Endothelial cell (in vitro differentiated cells): ENCODE results near the gene FGFBP1. TPM values are rescaled to one million over a fixed set of nuclear protein-coding genes. Genes with fewer than 3 reads are reported as not detected.

Source experiments
- DNase-seq: peaks from one replicate; pipeline ENCODE4 v3.0.0; 2021; ENCODE audit warnings: low spot score
- H3K27ac Mint-ChIP-seq: one replicate; pipeline ENCODE4 v1.8.0; 2021; ENCODE audit warnings: mixed read lengths, inconsistent platforms; ENCODE audit not compliant: unreplicated experiment
- H3K27me3 Mint-ChIP-seq: one replicate; pipeline ENCODE4 v1.8.0; 2021; ENCODE audit warnings: mild to moderate bottlenecking, moderate library complexity, mixed read lengths, inconsistent platforms; ENCODE audit not compliant: unreplicated experiment
- H3K36me3 Mint-ChIP-seq: one replicate; pipeline ENCODE4 v1.8.0; 2021; ENCODE audit warnings: mild to moderate bottlenecking, low read depth, mixed read lengths, inconsistent platforms; ENCODE audit not compliant: unreplicated experiment
- H3K4me1 Mint-ChIP-seq: one replicate; pipeline ENCODE4 v1.8.0; 2021; ENCODE audit warnings: mild to moderate bottlenecking, mixed read lengths, inconsistent platforms; ENCODE audit not compliant: unreplicated experiment
- H3K4me3 Mint-ChIP-seq: one replicate; pipeline ENCODE4 v1.8.0; 2021; ENCODE audit warnings: mild to moderate bottlenecking, mixed read lengths, inconsistent platforms; ENCODE audit not compliant: unreplicated experiment
- H3K9me3 Mint-ChIP-seq: one replicate; pipeline ENCODE4 v1.8.0; 2021; ENCODE audit warnings: mixed read lengths, inconsistent platforms; ENCODE audit not compliant: unreplicated experiment
- CTCF ChIP-seq: fragments of 200-600 bp; sonication (generic); IDR thresholded peaks from one replicate; pipeline ENCODE4 v1.5.0; 2021; ENCODE audit warnings: antibody characterized with exemption; ENCODE audit not compliant: unreplicated experiment
- total RNA-seq: library from RNA; stranded (reverse); fragmentation: NEBNext Ultra II Directional; extraction: Animal tissue kit (Norgen Biotek cat#: 25700); gene quantifications from one replicate; pipeline ENCODE4 v1.2.1, GENCODE V29; 2021; ENCODE audit not compliant: unreplicated experiment

FGFBP1 gene
- total RNA-seq, 1 donor from 2014 or later: not detected

GRCh38 chr4:15930314-15930713, 8.2 kb downstream of the FGFBP1 start:
- no peak for TF ChIP-seq CTCF
- Mint-ChIP-seq H3K27me3 (peaks cover 1% of the 10 kb centered on the region), H3K4me1 (no peaks in the 10 kb centered on the region), H3K27ac (no peak overlapping the region), H3K36me3 (no peaks in the 10 kb centered on the region), H3K9me3 (no peaks in the 10 kb centered on the region), H3K4me3 (no peak overlapping the region)
- DNase-seq: no peak

GRCh38 chr4:15929540-15929939, 9.0 kb downstream of the FGFBP1 start:
- Mint-ChIP-seq H3K36me3 (no peaks in the 10 kb centered on the region), H3K9me3 (no peaks in the 10 kb centered on the region), H3K4me3 (no peak overlapping the region), H3K27ac (no peak overlapping the region), H3K4me1 (no peaks in the 10 kb centered on the region), H3K27me3 (peaks cover 3% of the 10 kb centered on the region)
- TF ChIP-seq CTCF: no peak
- no peak for DNase-seq

- H3K36me3 Mint-ChIP-seq: no peaks in the 10 kb centered on the region
- H3K4me3 Mint-ChIP-seq: no peak overlapping the region
- no peak overlapping the region for H3K27ac Mint-ChIP-seq
- no peak for TF ChIP-seq CTCF
- DNase-seq: no peak
- no peaks in the 10 kb centered on the region for H3K4me1 Mint-ChIP-seq
- H3K9me3 Mint-ChIP-seq: no peaks in the 10 kb centered on the region
- H3K27me3 Mint-ChIP-seq: peaks cover 6% of the 10 kb centered on the region
Observed at GRCh38 chr4:15928883-15929282, 9.7 kb downstream of the FGFBP1 start.

GRCh38 chr4:15926486-15926885, 12.1 kb downstream of the FGFBP1 start:
- no peaks in the 10 kb centered on the region for H3K36me3 Mint-ChIP-seq

GRCh38 chr4:15925830-15926229, 12.7 kb downstream of the FGFBP1 start:
- Mint-ChIP-seq H3K36me3 (no peaks in the 10 kb centered on the region), H3K27me3 (peaks cover 6% of the 10 kb centered on the region), H3K27ac (no peak overlapping the region)

More at GRCh38 chr4:15926486-15926885, 12.1 kb downstream of the FGFBP1 start:
- no peaks in the 10 kb centered on the region for H3K4me1 Mint-ChIP-seq
- H3K4me3 Mint-ChIP-seq: no peak overlapping the region
- no peak for TF ChIP-seq CTCF
- peaks cover 6% of the 10 kb centered on the region for H3K27me3 Mint-ChIP-seq
- DNase-seq: no peak
- H3K9me3 Mint-ChIP-seq: no peaks in the 10 kb centered on the region
- no peak overlapping the region for H3K27ac Mint-ChIP-seq

More at GRCh38 chr4:15925830-15926229, 12.7 kb downstream of the FGFBP1 start:
- Mint-ChIP-seq H3K9me3 (no peaks in the 10 kb centered on the region), H3K4me1 (no peaks in the 10 kb centered on the region), H3K4me3 (no peak overlapping the region)
- no peak for DNase-seq
- no peak for TF ChIP-seq CTCF
